H54 (cell line): Measurements from ENCODE around the gene HPCAL1.
"Not testable (repeated sequence)": the region's sequence is repeated elsewhere in the genome, so short reads cannot be mapped to it uniquely, and the experiment has no call there.

Experiments used
- DNase-seq: peaks from one replicate; pipeline ENCODE4 v3.0.0; 2011; ENCODE audit warnings: low spot score, mixed read lengths; ENCODE audit not compliant: insufficient read length
- FAIRE-seq: peaks from 3 replicates; lab custom pipeline; 2011; peaks lifted over from hg19 to GRCh38; lab: Jason Lieb, UNC
- POLR2A ChIP-seq: IDR thresholded peaks from 2 replicates; pipeline ENCODE4 v1.6.1; 2011; ENCODE audit warnings: low read depth, mild to moderate bottlenecking, low read length

Gene HPCAL1

GRCh38 chr2:10297959-10298531 lies 4.7 kb upstream of the HPCAL1 start:
- no peak for TF ChIP-seq POLR2A
- FAIRE-seq = peak; percentile 81
- peak; percentile 79 for DNase-seq

- not testable (repeated sequence) for FAIRE-seq, DNase-seq
Observed at GRCh38 chr2:10298777-10299176, 3.9 kb upstream of the HPCAL1 start.

- FAIRE-seq = no peak
- TF ChIP-seq POLR2A = no peak
- DNase-seq = no peak
Observed at GRCh38 chr2:10300328-10300920, 2.3 kb upstream of the HPCAL1 start.

GRCh38 chr2:10300997-10301940 lies 1.4 kb upstream of the HPCAL1 start:
- TF ChIP-seq POLR2A = no peak
- no peak for DNase-seq
- FAIRE-seq = no peak

GRCh38 chr2:10301941-10302478 lies 694 bp upstream of the HPCAL1 start:
- FAIRE-seq (no peak), DNase-seq (no peak)
- no peak for TF ChIP-seq POLR2A

- no peak for TF ChIP-seq POLR2A
- FAIRE-seq (no peak), DNase-seq (no peak)
Observed at GRCh38 chr2:10303181-10303693, 533 bp downstream of the HPCAL1 start.

GRCh38 chr2:10303694-10304378 lies 1.1 kb downstream of the HPCAL1 start:
- no peak for TF ChIP-seq POLR2A
- no peak for FAIRE-seq
- DNase-seq = peak; percentile 57

- no peak for TF ChIP-seq POLR2A
- FAIRE-seq = no peak
Observed at GRCh38 chr2:10304458-10305253, 2.0 kb downstream of the HPCAL1 start.

GRCh38 chr2:10305254-10305635 lies 2.5 kb downstream of the HPCAL1 start:
- DNase-seq (no peak), FAIRE-seq (no peak)
- TF ChIP-seq POLR2A = no peak

More at GRCh38 chr2:10304458-10305253, 2.0 kb downstream of the HPCAL1 start:
- no peak for DNase-seq

- TF ChIP-seq POLR2A = no peak
- no peak for FAIRE-seq
- DNase-seq = no peak
Observed at GRCh38 chr2:10305715-10306114, 3.0 kb downstream of the HPCAL1 start.

- TF ChIP-seq POLR2A = no peak
- FAIRE-seq (no peak), DNase-seq (no peak)
Observed at GRCh38 chr2:10306901-10307463, 4.3 kb downstream of the HPCAL1 start.

GRCh38 chr2:10307561-10308156 lies 5.0 kb downstream of the HPCAL1 start:
- DNase-seq (no peak), FAIRE-seq (no peak)
- no peak for TF ChIP-seq POLR2A
